Mesothelial cell of epicardium (in vitro differentiated cells): ENCODE measurements around the gene IL12RB2. TPM values are rescaled to one million over a fixed set of nuclear protein-coding genes. Genes with fewer than 3 reads are reported as not detected.

Experiments used
- DNase-seq, 2 experiments: peaks; one replicate each; pipeline ENCODE4 v3.0.0; 2021; ENCODE audit warnings: low spot score in 2 of 2; ENCODE audit not compliant: unreplicated experiment in 2 of 2
- H3K27ac Mint-ChIP-seq: 2 replicates; pipeline ENCODE4 v1.8.0; 2021; ENCODE audit warnings: mixed read lengths
- H3K27me3 Mint-ChIP-seq: 2 replicates; pipeline ENCODE4 v1.8.0; 2021; ENCODE audit warnings: low read depth, mixed read lengths
- H3K36me3 Mint-ChIP-seq: 2 replicates; pipeline ENCODE4 v1.8.0; 2021; ENCODE audit warnings: mixed read lengths
- H3K4me1 Mint-ChIP-seq: 2 replicates; pipeline ENCODE4 v1.8.0; 2021; ENCODE audit warnings: mixed read lengths
- H3K4me3 Mint-ChIP-seq: 2 replicates; pipeline ENCODE4 v1.8.0; 2021; ENCODE audit warnings: mild to moderate bottlenecking, moderate library complexity, mixed read lengths
- H3K9me3 Mint-ChIP-seq: 2 replicates; pipeline ENCODE4 v1.8.0; 2021; ENCODE audit warnings: mixed read lengths
- total RNA-seq: library from RNA; stranded (reverse); gene quantifications from 3 replicates; pipeline ENCODE4 v1.2.1, GENCODE V29; 2021
- TF ChIP-seq, protein P1 (sequence below): fragments of 200-600 bp; sonication (generic); IDR thresholded peaks from one replicate; pipeline ENCODE4 v1.5.0; 2021; ENCODE audit warnings: antibody characterized with exemption; ENCODE audit not compliant: unreplicated experiment

Gene IL12RB2
- total RNA-seq, 1 donor from 2014 or later: 0.34 TPM

DNA sequence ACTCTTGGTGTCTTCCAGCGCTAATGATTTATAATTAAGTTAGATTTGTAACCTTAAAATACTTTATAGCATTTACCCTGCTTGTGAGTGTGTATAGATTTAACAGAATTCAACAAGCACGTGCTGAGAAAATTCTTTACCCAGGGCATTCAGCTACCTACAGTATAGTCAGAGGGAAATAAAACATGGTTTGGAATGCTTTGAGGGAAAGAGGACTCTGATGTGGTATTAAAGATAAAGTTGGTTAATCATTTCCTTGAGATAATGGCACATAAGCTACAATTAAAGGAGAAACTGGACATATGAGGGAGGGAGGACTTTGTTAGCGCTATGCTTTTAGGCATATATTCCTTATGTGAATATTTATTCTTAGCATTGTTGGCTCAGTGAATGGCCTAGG, 26.4 kb upstream of the IL12RB2 start:
- H3K36me3 Mint-ChIP-seq: no peaks in the 10 kb centered on the region
- H3K27me3 Mint-ChIP-seq: peaks cover 2% of the 10 kb centered on the region
- no peak overlapping the region for H3K27ac Mint-ChIP-seq
- TF ChIP-seq, protein P1, sequence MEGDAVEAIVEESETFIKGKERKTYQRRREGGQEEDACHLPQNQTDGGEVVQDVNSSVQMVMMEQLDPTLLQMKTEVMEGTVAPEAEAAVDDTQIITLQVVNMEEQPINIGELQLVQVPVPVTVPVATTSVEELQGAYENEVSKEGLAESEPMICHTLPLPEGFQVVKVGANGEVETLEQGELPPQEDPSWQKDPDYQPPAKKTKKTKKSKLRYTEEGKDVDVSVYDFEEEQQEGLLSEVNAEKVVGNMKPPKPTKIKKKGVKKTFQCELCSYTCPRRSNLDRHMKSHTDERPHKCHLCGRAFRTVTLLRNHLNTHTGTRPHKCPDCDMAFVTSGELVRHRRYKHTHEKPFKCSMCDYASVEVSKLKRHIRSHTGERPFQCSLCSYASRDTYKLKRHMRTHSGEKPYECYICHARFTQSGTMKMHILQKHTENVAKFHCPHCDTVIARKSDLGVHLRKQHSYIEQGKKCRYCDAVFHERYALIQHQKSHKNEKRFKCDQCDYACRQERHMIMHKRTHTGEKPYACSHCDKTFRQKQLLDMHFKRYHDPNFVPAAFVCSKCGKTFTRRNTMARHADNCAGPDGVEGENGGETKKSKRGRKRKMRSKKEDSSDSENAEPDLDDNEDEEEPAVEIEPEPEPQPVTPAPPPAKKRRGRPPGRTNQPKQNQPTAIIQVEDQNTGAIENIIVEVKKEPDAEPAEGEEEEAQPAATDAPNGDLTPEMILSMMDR: no peak
- H3K9me3 Mint-ChIP-seq: peaks cover 11% of the 10 kb centered on the region
- DNase-seq: no peak
- H3K4me3 Mint-ChIP-seq: no peak overlapping the region
- peaks cover 7% of the 10 kb centered on the region for H3K4me1 Mint-ChIP-seq

- Mint-ChIP-seq H3K4me1 (peaks cover 4% of the 10 kb centered on the region), H3K36me3 (no peaks in the 10 kb centered on the region), H3K27ac (no peak overlapping the region), H3K27me3 (no peaks in the 10 kb centered on the region), H3K9me3 (peaks cover 16% of the 10 kb centered on the region), H3K4me3 (no peak overlapping the region)
- no peak for DNase-seq
- TF ChIP-seq, protein P1: no peak
Measured at GRCh38 chr1:67285780-67286488, 21.7 kb upstream of the IL12RB2 start.

- H3K9me3 Mint-ChIP-seq: peaks cover 16% of the 10 kb centered on the region
- H3K4me1 Mint-ChIP-seq: no peaks in the 10 kb centered on the region
- H3K27me3 Mint-ChIP-seq: peaks cover 7% of the 10 kb centered on the region
- TF ChIP-seq, protein P1: no peak
- H3K4me3 Mint-ChIP-seq: no peak overlapping the region
- H3K36me3 Mint-ChIP-seq: no peaks in the 10 kb centered on the region
- no peak overlapping the region for H3K27ac Mint-ChIP-seq
- no peak for DNase-seq
Measured at GRCh38 chr1:67290236-67290635, 17.4 kb upstream of the IL12RB2 start.

GRCh38 chr1:67294836-67295617, 12.6 kb upstream of the IL12RB2 start:
- Mint-ChIP-seq H3K4me1 (peaks cover 3% of the 10 kb centered on the region), H3K27me3 (peaks cover 10% of the 10 kb centered on the region), H3K36me3 (no peaks in the 10 kb centered on the region), H3K9me3 (no peaks in the 10 kb centered on the region), H3K4me3 (no peak overlapping the region), H3K27ac (no peak overlapping the region)
- TF ChIP-seq, protein P1: no peak
- no peak for DNase-seq

DNA sequence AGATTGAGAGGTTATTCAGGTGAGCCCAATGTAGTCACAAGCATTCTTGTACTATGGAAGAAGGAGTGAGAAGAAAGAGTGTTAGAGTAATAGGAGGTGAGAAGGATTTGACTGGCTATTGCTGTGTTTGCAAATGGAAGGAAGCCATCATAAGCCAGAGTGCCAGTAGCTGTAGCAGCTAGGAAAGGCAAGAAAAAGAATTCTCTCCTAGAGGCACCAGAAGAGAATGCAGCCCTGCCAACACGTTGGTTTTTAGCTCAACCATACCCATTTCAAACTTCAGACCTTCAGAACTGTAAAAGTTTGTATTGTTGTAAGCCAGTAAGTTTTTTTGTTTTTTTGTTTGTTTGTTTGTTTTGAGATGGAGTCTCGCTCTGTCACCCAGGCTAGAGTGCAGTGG, 8.9 kb upstream of the IL12RB2 start:
- Mint-ChIP-seq H3K27ac (no peak overlapping the region), H3K36me3 (no peaks in the 10 kb centered on the region), H3K27me3 (peaks cover 16% of the 10 kb centered on the region), H3K9me3 (no peaks in the 10 kb centered on the region), H3K4me1 (peaks cover 10% of the 10 kb centered on the region), H3K4me3 (no peak overlapping the region)
- TF ChIP-seq, protein P1: no peak
- DNase-seq: no peak
